HEK293 (cell line): ENCODE results near the gene JAZF1.

Experiments
- CTCF ChIA-PET: fragments of 350-600 bp; formaldehyde crosslinking; extraction: SDS; loops from one replicate; lab custom pipeline; 2021; ENCODE audit warnings: antibody characterized with exemption; lab: Yijun Ruan, JAX
- POLR2A ChIA-PET: fragments of 300-600 bp; formaldehyde crosslinking; extraction: SDS; loops from one replicate; lab custom pipeline; 2020; ENCODE audit warnings: antibody characterized with exemption, inconsistent platforms; lab: Yijun Ruan, JAX
- H3K27ac ChIP-seq: fragments of 200-500 bp; sonication (Bioruptor generic); 2 replicates; pipeline ENCODE4 v1.5.1; 2014; ENCODE audit warnings: low read depth, low read length, control low read depth, inconsistent platforms; ENCODE audit errors: extremely low read depth
- H3K36me3 ChIP-seq, 2 experiments: fragments of 200-500 bp in 1 of 2; sonication (Bioruptor generic) in 1 of 2; 1 replicate in 1 of 2; 2 replicates in 1 of 2; pipeline ENCODE4 v1.5.1; 2014 to 2017; ENCODE audit warnings: inconsistent platforms in 2 of 2, low read length in 2 of 2; ENCODE audit not compliant: control insufficient read depth in 2 of 2, insufficient read depth in 1 of 2
- H3K4me1 ChIP-seq: fragments of 200-500 bp; sonication (Bioruptor generic); 2 replicates; pipeline ENCODE4 v1.5.1; 2014; ENCODE audit warnings: mild to moderate bottlenecking, low read length, inconsistent platforms; ENCODE audit not compliant: control insufficient read depth, insufficient read depth
- H3K4me3 ChIP-seq: 2 replicates; pipeline ENCODE4 v1.5.1; 2011; ENCODE audit warnings: low read depth, mild to moderate bottlenecking, control low read depth, low read length, moderate library complexity
- H3K9me3 ChIP-seq: fragments of 200-500 bp; sonication (Bioruptor generic); 2 replicates; pipeline ENCODE4 v1.5.1; 2014; ENCODE audit warnings: low read depth, low read length, inconsistent platforms; ENCODE audit not compliant: control insufficient read depth, insufficient read depth
- HOXA7 ChIP-seq: sonication (generic); formaldehyde crosslinking; IDR thresholded peaks from 2 replicates; pipeline ENCODE4 v1.8.1; 2022; ENCODE audit warnings: missing genetic modification reagents, borderline replicate concordance
- HOXC10 ChIP-seq: sonication (generic); formaldehyde crosslinking; IDR thresholded peaks from 2 replicates; pipeline ENCODE4 v1.8.1; 2023; ENCODE audit warnings: mild to moderate bottlenecking, missing genetic modification reagents
- SP7 ChIP-seq: fragments of 450-650 bp; formaldehyde crosslinking; IDR thresholded peaks from 2 replicates; pipeline ENCODE4 v1.5.1; 2016; ENCODE audit warnings: missing biosample characterization, missing genetic modification characterization
- YY2 ChIP-seq: fragments of 450-650 bp; formaldehyde crosslinking; IDR thresholded peaks from 2 replicates; pipeline ENCODE4 v1.5.1; 2016; ENCODE audit warnings: missing biosample characterization, missing genetic modification characterization
- ZEB2 ChIP-seq: fragments of 450-650 bp; formaldehyde crosslinking; IDR thresholded peaks from 2 replicates; pipeline ENCODE4 v1.5.1; 2016; ENCODE audit warnings: missing biosample characterization, missing genetic modification characterization
- ZNF132 ChIP-seq: fragments of 450-650 bp; formaldehyde crosslinking; IDR thresholded peaks from 2 replicates; pipeline ENCODE4 v1.5.1; 2017; ENCODE audit warnings: missing biosample characterization, missing genetic modification characterization, borderline replicate concordance
- ZNF175 ChIP-seq: fragments of 450-650 bp; formaldehyde crosslinking; IDR thresholded peaks from 2 replicates; pipeline ENCODE4 v1.5.1; 2016; ENCODE audit warnings: missing biosample characterization, missing genetic modification characterization
- ZNF202 ChIP-seq: fragments of 450-650 bp; formaldehyde crosslinking; IDR thresholded peaks from 2 replicates; pipeline ENCODE4 v1.5.1; 2016; ENCODE audit warnings: missing biosample characterization, missing genetic modification characterization, borderline replicate concordance
- ZNF239 ChIP-seq: fragments of 450-650 bp; formaldehyde crosslinking; IDR thresholded peaks from 2 replicates; pipeline ENCODE4 v1.5.1; 2016; ENCODE audit warnings: missing biosample characterization, missing genetic modification characterization
- ZNF248 ChIP-seq: fragments of 450-650 bp; formaldehyde crosslinking; IDR thresholded peaks from 2 replicates; pipeline ENCODE4 v1.5.1; 2017; ENCODE audit warnings: missing biosample characterization, missing genetic modification characterization
- ZNF292 ChIP-seq: fragments of 450-650 bp; formaldehyde crosslinking; IDR thresholded peaks from 2 replicates; pipeline ENCODE4 v1.5.1; 2016; ENCODE audit warnings: low read depth, missing biosample characterization, missing genetic modification characterization, borderline replicate concordance
- ZNF391 ChIP-seq: fragments of 450-650 bp; formaldehyde crosslinking; IDR thresholded peaks from 2 replicates; pipeline ENCODE4 v1.5.1; 2016; ENCODE audit warnings: low read depth, missing biosample characterization, missing genetic modification characterization, borderline replicate concordance
- ZNF777 ChIP-seq: fragments of 450-650 bp; formaldehyde crosslinking; IDR thresholded peaks from 2 replicates; pipeline ENCODE4 v1.5.1; 2017; ENCODE audit warnings: missing biosample characterization, missing genetic modification characterization, borderline replicate concordance
- ZSCAN30 ChIP-seq: fragments of 450-650 bp; IDR thresholded peaks from 2 replicates; pipeline ENCODE4 v1.5.1; 2018; ENCODE audit warnings: missing biosample characterization, mild to moderate bottlenecking, missing genetic modification characterization, moderate library complexity
- TF ChIP-seq, protein P1 (sequence below): fragments of 450-650 bp; formaldehyde crosslinking; IDR thresholded peaks from 2 replicates; pipeline ENCODE4 v1.5.1; 2016; ENCODE audit warnings: missing biosample characterization, missing genetic modification characterization
- TF ChIP-seq, protein P2 (sequence below): fragments of 450-650 bp; formaldehyde crosslinking; IDR thresholded peaks from 2 replicates; pipeline ENCODE4 v1.5.1; 2016; ENCODE audit warnings: missing biosample characterization, missing genetic modification characterization, borderline replicate concordance
- TF ChIP-seq, protein P3 (sequence below): fragments of 450-650 bp; formaldehyde crosslinking; conservative IDR thresholded peaks from 2 replicates; pipeline ENCODE4 v1.5.1; 2016; ENCODE audit warnings: low read depth, missing biosample characterization, missing genetic modification characterization

JAZF1 gene

DNA sequence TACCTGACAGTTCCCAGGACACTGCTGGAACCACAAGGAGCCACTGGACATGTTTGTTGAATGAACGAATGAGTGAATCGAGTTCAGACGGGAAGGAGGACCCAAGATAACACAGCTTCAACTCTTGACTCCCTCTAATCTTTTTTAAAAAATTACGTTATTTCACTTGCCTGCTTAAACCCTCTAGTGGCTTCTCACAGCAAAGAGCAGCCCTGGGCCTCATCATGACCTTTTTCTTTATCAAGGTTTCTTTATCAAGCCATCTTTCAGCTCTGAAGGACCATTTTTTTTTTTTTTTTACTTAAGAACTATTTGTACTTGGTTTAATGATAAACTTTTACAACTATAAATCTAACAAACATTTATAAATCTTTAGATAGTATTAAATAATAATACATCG, 330.1 kb downstream of the JAZF1 start (continued):
- no peak for TF ChIP-seq ZNF202
- no peak for TF ChIP-seq ZNF239 (tag by site-specific recombination)
- TF ChIP-seq ZNF175 (tag by site-specific recombination): no peak

DNA sequence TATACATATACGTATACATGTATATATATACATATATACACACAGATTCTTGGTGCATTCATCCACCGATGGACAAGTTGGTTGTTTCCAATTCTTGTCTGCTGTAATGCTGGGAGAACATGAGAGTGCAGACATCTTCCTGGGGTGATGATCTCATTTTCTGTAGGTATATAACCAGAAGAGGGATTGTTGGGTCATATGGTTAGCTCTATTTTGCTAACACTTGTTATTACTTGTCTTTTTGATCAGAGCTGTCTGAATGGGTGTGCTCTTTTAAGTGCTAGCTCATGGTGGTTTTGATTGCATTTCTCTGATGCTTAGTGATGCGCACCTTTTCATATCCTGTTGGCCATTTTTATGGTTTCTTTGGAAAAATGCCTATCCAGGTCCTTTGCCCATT, 334.2 kb downstream of the JAZF1 start:
- TF ChIP-seq YY2 (tag by site-specific recombination): no peak
- TF ChIP-seq ZNF391 (tag by site-specific recombination): no peak
- TF ChIP-seq ZNF132: no peak
- TF ChIP-seq, protein P1, sequence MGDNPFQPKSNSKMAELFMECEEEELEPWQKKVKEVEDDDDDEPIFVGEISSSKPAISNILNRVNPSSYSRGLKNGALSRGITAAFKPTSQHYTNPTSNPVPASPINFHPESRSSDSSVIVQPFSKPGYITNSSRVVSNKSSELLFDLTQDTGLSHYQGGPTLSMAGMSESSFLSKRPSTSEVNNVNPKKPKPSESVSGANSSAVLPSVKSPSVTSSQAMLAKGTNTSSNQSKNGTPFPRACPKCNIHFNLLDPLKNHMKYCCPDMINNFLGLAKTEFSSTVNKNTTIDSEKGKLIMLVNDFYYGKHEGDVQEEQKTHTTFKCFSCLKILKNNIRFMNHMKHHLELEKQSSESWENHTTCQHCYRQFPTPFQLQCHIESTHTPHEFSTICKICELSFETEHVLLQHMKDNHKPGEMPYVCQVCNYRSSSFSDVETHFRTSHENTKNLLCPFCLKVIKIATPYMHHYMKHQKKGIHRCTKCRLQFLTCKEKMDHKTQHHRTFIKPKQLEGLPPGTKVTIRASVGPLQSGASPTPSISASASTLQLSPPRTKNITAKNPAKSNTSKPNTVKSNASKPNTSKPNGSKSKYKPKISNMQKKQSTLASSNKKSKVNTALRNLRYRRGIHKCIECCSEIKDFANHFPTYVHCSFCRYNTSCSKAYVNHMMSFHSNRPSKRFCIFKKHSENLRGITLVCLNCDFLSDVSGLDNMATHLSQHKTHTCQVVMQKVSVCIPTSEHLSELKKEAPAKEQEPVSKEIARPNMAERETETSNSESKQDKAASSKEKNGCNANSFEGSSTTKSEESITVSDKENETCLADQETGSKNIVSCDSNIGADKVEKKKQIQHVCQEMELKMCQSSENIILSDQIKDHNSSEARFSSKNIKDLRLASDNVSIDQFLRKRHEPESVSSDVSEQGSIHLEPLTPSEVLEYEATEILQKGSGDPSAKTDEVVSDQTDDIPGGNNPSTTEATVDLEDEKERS: no peak
- TF ChIP-seq, protein P2, sequence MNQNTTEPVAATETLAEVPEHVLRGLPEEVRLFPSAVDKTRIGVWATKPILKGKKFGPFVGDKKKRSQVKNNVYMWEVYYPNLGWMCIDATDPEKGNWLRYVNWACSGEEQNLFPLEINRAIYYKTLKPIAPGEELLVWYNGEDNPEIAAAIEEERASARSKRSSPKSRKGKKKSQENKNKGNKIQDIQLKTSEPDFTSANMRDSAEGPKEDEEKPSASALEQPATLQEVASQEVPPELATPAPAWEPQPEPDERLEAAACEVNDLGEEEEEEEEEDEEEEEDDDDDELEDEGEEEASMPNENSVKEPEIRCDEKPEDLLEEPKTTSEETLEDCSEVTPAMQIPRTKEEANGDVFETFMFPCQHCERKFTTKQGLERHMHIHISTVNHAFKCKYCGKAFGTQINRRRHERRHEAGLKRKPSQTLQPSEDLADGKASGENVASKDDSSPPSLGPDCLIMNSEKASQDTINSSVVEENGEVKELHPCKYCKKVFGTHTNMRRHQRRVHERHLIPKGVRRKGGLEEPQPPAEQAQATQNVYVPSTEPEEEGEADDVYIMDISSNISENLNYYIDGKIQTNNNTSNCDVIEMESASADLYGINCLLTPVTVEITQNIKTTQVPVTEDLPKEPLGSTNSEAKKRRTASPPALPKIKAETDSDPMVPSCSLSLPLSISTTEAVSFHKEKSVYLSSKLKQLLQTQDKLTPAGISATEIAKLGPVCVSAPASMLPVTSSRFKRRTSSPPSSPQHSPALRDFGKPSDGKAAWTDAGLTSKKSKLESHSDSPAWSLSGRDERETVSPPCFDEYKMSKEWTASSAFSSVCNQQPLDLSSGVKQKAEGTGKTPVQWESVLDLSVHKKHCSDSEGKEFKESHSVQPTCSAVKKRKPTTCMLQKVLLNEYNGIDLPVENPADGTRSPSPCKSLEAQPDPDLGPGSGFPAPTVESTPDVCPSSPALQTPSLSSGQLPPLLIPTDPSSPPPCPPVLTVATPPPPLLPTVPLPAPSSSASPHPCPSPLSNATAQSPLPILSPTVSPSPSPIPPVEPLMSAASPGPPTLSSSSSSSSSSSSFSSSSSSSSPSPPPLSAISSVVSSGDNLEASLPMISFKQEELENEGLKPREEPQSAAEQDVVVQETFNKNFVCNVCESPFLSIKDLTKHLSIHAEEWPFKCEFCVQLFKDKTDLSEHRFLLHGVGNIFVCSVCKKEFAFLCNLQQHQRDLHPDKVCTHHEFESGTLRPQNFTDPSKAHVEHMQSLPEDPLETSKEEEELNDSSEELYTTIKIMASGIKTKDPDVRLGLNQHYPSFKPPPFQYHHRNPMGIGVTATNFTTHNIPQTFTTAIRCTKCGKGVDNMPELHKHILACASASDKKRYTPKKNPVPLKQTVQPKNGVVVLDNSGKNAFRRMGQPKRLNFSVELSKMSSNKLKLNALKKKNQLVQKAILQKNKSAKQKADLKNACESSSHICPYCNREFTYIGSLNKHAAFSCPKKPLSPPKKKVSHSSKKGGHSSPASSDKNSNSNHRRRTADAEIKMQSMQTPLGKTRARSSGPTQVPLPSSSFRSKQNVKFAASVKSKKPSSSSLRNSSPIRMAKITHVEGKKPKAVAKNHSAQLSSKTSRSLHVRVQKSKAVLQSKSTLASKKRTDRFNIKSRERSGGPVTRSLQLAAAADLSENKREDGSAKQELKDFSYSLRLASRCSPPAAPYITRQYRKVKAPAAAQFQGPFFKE (tag by site-specific recombination): no peak
- no peak for TF ChIP-seq ZNF239 (tag by site-specific recombination)
- TF ChIP-seq HOXC10 (CRISPR knock-in tag): no peak
- TF ChIP-seq ZEB2 (tag by site-specific recombination): no peak
- TF ChIP-seq ZNF248 (tag by site-specific recombination): no peak
- no peak for TF ChIP-seq ZSCAN30 (tag by site-specific recombination)
- TF ChIP-seq, all 188 proteins: peak for 0
- ChIA-PET CTCF (no interaction called here), POLR2A (no interaction called here)
- Histone ChIP-seq H3K36me3 (no peaks in the 10 kb centered on the region), H3K4me1 (no peaks in the 10 kb centered on the region), H3K4me3 (no peak overlapping the region), H3K27ac (no peak overlapping the region), H3K9me3 (no peaks in the 10 kb centered on the region)

DNA sequence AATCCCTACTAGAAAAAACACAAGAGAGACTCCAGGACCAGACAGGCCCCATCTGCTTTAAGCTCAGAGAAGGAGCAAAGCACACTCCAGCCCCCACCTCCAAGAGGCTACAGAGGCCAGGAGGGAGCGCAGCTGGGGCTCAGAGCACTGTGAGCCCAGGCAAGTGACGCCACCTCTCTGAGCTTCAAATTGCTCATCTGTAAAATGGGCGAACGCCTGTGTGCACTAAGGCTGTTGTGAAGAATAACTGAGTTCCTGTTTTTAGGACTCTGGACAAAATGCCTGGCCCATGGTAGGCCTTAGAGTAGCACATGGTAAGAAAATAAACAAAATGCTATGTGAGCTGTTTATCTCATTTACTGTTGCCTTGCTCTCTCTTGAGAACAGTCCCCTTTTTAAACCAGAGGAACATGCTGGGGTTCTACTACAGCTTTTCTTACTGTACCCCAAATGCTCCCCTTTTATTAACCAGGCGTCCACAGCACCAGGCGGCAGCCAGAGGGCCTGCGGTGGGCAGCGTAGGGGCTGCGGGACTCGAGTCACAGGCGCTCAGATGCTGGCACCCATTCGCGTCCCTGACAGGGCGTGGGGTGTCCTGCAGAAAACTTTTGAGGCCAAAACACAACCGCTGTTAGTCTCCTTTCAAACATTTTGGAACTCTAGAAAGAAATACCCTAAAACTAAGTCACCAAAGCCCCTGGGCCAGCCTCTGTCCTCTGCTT, 336.9 kb downstream of the JAZF1 start:
- ChIA-PET CTCF (interaction anchor here (0.6 to 1.2 kb wide), 2 partner anchors 234 to 338 kb away, joined by 3 read pairs; no protein-coding TSS in a partner anchor), POLR2A (interaction anchor here (0.5 kb wide), 1 partner anchor 17 kb away, joined by 3 read pairs; no protein-coding TSS in a partner anchor)
- peaks cover 0 to 9% of the 10 kb centered on the region in 2 experiments; a peak in 1 of 3 replicates for H3K36me3 ChIP-seq
- H3K4me3 ChIP-seq: no peak overlapping the region
- no peaks in the 10 kb centered on the region for H3K4me1 ChIP-seq
- H3K27ac ChIP-seq: no peak overlapping the region
- no peaks in the 10 kb centered on the region for H3K9me3 ChIP-seq
- TF ChIP-seq SP7 (tag by site-specific recombination): no peak
- no peak for TF ChIP-seq ZNF292
- no peak for TF ChIP-seq ZNF777
- TF ChIP-seq, protein P3, sequence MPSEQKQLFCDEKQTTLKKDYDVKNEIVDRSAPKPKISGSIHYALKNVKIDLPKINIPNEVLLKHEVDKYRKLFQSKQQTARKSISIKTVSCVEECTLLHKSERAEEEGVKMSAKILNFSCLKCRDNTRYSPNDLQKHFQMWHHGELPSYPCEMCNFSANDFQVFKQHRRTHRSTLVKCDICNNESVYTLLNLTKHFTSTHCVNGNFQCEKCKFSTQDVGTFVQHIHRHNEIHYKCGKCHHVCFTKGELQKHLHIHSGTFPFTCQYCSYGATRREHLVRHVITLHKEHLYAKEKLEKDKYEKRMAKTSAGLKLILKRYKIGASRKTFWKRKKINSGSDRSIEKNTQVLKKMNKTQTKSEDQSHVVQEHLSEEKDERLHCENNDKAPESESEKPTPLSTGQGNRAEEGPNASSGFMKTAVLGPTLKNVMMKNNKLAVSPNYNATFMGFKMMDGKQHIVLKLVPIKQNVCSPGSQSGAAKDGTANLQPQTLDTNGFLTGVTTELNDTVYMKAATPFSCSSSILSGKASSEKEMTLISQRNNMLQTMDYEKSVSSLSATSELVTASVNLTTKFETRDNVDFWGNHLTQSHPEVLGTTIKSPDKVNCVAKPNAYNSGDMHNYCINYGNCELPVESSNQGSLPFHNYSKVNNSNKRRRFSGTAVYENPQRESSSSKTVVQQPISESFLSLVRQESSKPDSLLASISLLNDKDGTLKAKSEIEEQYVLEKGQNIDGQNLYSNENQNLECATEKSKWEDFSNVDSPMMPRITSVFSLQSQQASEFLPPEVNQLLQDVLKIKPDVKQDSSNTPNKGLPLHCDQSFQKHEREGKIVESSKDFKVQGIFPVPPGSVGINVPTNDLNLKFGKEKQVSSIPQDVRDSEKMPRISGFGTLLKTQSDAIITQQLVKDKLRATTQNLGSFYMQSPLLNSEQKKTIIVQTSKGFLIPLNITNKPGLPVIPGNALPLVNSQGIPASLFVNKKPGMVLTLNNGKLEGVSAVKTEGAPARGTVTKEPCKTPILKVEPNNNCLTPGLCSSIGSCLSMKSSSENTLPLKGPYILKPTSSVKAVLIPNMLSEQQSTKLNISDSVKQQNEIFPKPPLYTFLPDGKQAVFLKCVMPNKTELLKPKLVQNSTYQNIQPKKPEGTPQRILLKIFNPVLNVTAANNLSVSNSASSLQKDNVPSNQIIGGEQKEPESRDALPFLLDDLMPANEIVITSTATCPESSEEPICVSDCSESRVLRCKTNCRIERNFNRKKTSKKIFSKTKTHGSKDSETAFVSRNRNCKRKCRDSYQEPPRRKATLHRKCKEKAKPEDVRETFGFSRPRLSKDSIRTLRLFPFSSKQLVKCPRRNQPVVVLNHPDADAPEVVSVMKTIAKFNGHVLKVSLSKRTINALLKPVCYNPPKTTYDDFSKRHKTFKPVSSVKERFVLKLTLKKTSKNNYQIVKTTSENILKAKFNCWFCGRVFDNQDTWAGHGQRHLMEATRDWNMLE (tag by site-specific recombination): no peak
- no peak for TF ChIP-seq HOXA7 (CRISPR knock-in tag)
